Skeletal muscle satellite cell (primary cell): ENCODE results near the gene IKZF2.
A peak's percentile ranks its signal among the peaks of the same experiment; 100 is the strongest.

Experiments
- H3K27me3 ChIP-seq: 2 replicates; pipeline ENCODE4 v1.7.0; 2013; ENCODE audit warnings: low read length; ENCODE audit not compliant: control insufficient read depth, insufficient read depth
- H3K36me3 ChIP-seq: 2 replicates; pipeline ENCODE4 v1.7.0; 2013; ENCODE audit warnings: mild to moderate bottlenecking, control low read depth, low read length; ENCODE audit not compliant: insufficient read depth
- H3K4me1 ChIP-seq: 2 replicates; pipeline ENCODE4 v1.7.0; 2013; ENCODE audit warnings: low read length; ENCODE audit not compliant: control insufficient read depth, insufficient read depth
- H3K4me2 ChIP-seq: 2 replicates; pipeline ENCODE4 v1.7.0; 2013; ENCODE audit warnings: mild to moderate bottlenecking, low read length
- H3K4me3 ChIP-seq: 2 replicates; pipeline ENCODE4 v1.7.0; 2013; ENCODE audit warnings: low read length
- H3K9ac ChIP-seq: 2 replicates; pipeline ENCODE4 v1.7.0; 2013; ENCODE audit warnings: mild to moderate bottlenecking, low read depth, low read length, moderate library complexity
- H3K9me3 ChIP-seq: replicated peaks from 2 replicates; pipeline ENCODE4 v1.7.0; 2013; ENCODE audit warnings: mild to moderate bottlenecking, control low read depth, low read length

Gene IKZF2

GRCh38 chr2:213119061-213119809 is 32.2 kb downstream of the IKZF2 start:
- Histone ChIP-seq H3K9me3 (no peaks in the 10 kb centered on the region), H3K9ac (peak overlapping the region; percentile 46), H3K36me3 (no peaks in the 10 kb centered on the region), H3K4me1 (peaks cover 58% of the 10 kb centered on the region), H3K27me3 (no peaks in the 10 kb centered on the region), H3K4me2 (peak overlapping the region; percentile 68), H3K4me3 (peak overlapping the region; percentile 28)

- H3K9ac ChIP-seq = no peak overlapping the region
- no peak overlapping the region for H3K4me3 ChIP-seq
- H3K4me1 ChIP-seq = peaks cover 13% of the 10 kb centered on the region
- H3K9me3 ChIP-seq = no peaks in the 10 kb centered on the region
- no peaks in the 10 kb centered on the region for H3K27me3 ChIP-seq
- no peak overlapping the region for H3K4me2 ChIP-seq
- H3K36me3 ChIP-seq = no peaks in the 10 kb centered on the region
These were observed 43.1 kb downstream of the IKZF2 start for GRCh38 chr2:213108308-213108707.

- Histone ChIP-seq H3K4me1 (peaks cover 13% of the 10 kb centered on the region), H3K4me2 (no peak overlapping the region)
These were observed 43.7 kb downstream of the IKZF2 start for GRCh38 chr2:213107728-213108127.

GRCh38 chr2:213105212-213105611 is 46.2 kb downstream of the IKZF2 start:
- Histone ChIP-seq H3K4me2 (no peak overlapping the region), H3K4me1 (peaks cover 27% of the 10 kb centered on the region), H3K9me3 (no peaks in the 10 kb centered on the region), H3K4me3 (no peak overlapping the region), H3K27me3 (no peaks in the 10 kb centered on the region), H3K9ac (no peak overlapping the region), H3K36me3 (no peaks in the 10 kb centered on the region)

More at GRCh38 chr2:213107728-213108127, 43.7 kb downstream of the IKZF2 start:
- Histone ChIP-seq H3K36me3 (no peaks in the 10 kb centered on the region), H3K9ac (no peak overlapping the region), H3K4me3 (no peak overlapping the region), H3K9me3 (no peaks in the 10 kb centered on the region), H3K27me3 (no peaks in the 10 kb centered on the region)

- Histone ChIP-seq H3K36me3 (no peaks in the 10 kb centered on the region), H3K4me1 (peaks cover 27% of the 10 kb centered on the region), H3K9me3 (no peaks in the 10 kb centered on the region), H3K27me3 (no peaks in the 10 kb centered on the region), H3K9ac (no peak overlapping the region), H3K4me3 (no peak overlapping the region), H3K4me2 (peak overlapping the region; percentile 55)
These were observed 46.6 kb downstream of the IKZF2 start for GRCh38 chr2:213104903-213105202.

- H3K36me3 ChIP-seq = no peaks in the 10 kb centered on the region
- H3K4me1 ChIP-seq = peaks cover 27% of the 10 kb centered on the region
- no peaks in the 10 kb centered on the region for H3K9me3 ChIP-seq
- no peaks in the 10 kb centered on the region for H3K27me3 ChIP-seq
- peak overlapping the region; percentile 55 for H3K4me2 ChIP-seq
- no peak overlapping the region for H3K4me3 ChIP-seq
- no peak overlapping the region for H3K9ac ChIP-seq
These were observed 47.1 kb downstream of the IKZF2 start for GRCh38 chr2:213104092-213104902.

- H3K4me3 ChIP-seq = no peak overlapping the region
- H3K9me3 ChIP-seq = no peaks in the 10 kb centered on the region
- peaks cover 27% of the 10 kb centered on the region for H3K4me1 ChIP-seq
- H3K4me2 ChIP-seq = no peak overlapping the region
- no peak overlapping the region for H3K9ac ChIP-seq
- no peaks in the 10 kb centered on the region for H3K27me3 ChIP-seq
- H3K36me3 ChIP-seq = no peaks in the 10 kb centered on the region
These were observed 49.5 kb downstream of the IKZF2 start for GRCh38 chr2:213101692-213102460.

- Histone ChIP-seq H3K4me3 (no peak overlapping the region), H3K27me3 (no peaks in the 10 kb centered on the region), H3K9ac (no peak overlapping the region), H3K36me3 (no peaks in the 10 kb centered on the region), H3K9me3 (no peaks in the 10 kb centered on the region), H3K4me1 (peaks cover 27% of the 10 kb centered on the region), H3K4me2 (peak overlapping the region; percentile 27)
These were observed 50.3 kb downstream of the IKZF2 start for GRCh38 chr2:213101109-213101508.

GRCh38 chr2:213098612-213099011 is 52.8 kb downstream of the IKZF2 start:
- peaks cover 15% of the 10 kb centered on the region for H3K4me1 ChIP-seq
- H3K9me3 ChIP-seq = no peaks in the 10 kb centered on the region
- H3K9ac ChIP-seq = no peak overlapping the region
- no peak overlapping the region for H3K4me2 ChIP-seq
- no peaks in the 10 kb centered on the region for H3K36me3 ChIP-seq
- H3K4me3 ChIP-seq = no peak overlapping the region
- H3K27me3 ChIP-seq = no peaks in the 10 kb centered on the region

GRCh38 chr2:213091765-213092164 is 59.6 kb downstream of the IKZF2 start:
- H3K36me3 ChIP-seq = peaks cover 8% of the 10 kb centered on the region
- no peak overlapping the region for H3K4me2 ChIP-seq
- no peak overlapping the region for H3K9ac ChIP-seq
- H3K4me1 ChIP-seq = peaks cover 13% of the 10 kb centered on the region
- no peaks in the 10 kb centered on the region for H3K9me3 ChIP-seq
- no peaks in the 10 kb centered on the region for H3K27me3 ChIP-seq
- H3K4me3 ChIP-seq = no peak overlapping the region

GRCh38 chr2:213090772-213091171 is 60.6 kb downstream of the IKZF2 start:
- Histone ChIP-seq H3K4me2 (no peak overlapping the region), H3K4me1 (peaks cover 22% of the 10 kb centered on the region), H3K9ac (no peak overlapping the region), H3K9me3 (no peaks in the 10 kb centered on the region), H3K4me3 (no peak overlapping the region), H3K36me3 (peaks cover 8% of the 10 kb centered on the region), H3K27me3 (no peaks in the 10 kb centered on the region)
